IMR-90 (cell line): ENCODE results near the gene AGPS. TPM values are rescaled to one million over a fixed set of nuclear protein-coding genes. Genes with fewer than 3 reads are reported as not detected.

ENCODE experiments used
- ATAC-seq: fragments of 200-7000 bp; cut with Tn5 transposase; 2 replicates; pipeline ENCODE4 v1.9.1; 2020; ENCODE audit warnings: low read depth, mild to moderate bottlenecking, moderate library complexity
- BruUV-seq: library from RNA; stranded (reverse); fragments of 400-500 nt; replicated peaks from 2 replicates; lab custom pipeline; 2021; lab: Mats Ljungman, UMichigan
- CTCF ChIA-PET: fragments of 300-600 bp; formaldehyde crosslinking; extraction: SDS; loops from one replicate; lab custom pipeline; 2021; ENCODE audit warnings: antibody characterized with exemption; lab: Yijun Ruan, JAX
- POLR2A ChIA-PET: fragments of 300-600 bp; sonication (Branson Sonifier 250); formaldehyde crosslinking; loops from one replicate; lab custom pipeline; 2022; ENCODE audit warnings: antibody characterized with exemption; ENCODE audit not compliant: unreplicated experiment; lab: Charles Lee
- DNase-seq: peaks from one replicate; pipeline ENCODE4 v3.0.0; 2013
- H2AFZ ChIP-seq: replicated peaks from 2 replicates; pipeline ENCODE3; 2013; ENCODE audit warnings: low read length, mild to moderate bottlenecking; ENCODE audit not compliant: poor library complexity
- H2AK5ac ChIP-seq: 2 replicates; pipeline ENCODE4 v1.6.1; 2013; ENCODE audit warnings: low read depth, low read length, inconsistent platforms
- H2AK9ac ChIP-seq: replicated peaks from 2 replicates; pipeline ENCODE3; 2013; ENCODE audit warnings: mild to moderate bottlenecking, low read depth, low read length, moderate library complexity; ENCODE audit not compliant: poor library complexity
- H2BK120ac ChIP-seq: 2 replicates; pipeline ENCODE4 v1.6.1; 2013; ENCODE audit warnings: low read depth, low read length, inconsistent platforms
- H2BK15ac ChIP-seq: 3 replicates; pipeline ENCODE4 v1.6.1; 2013; ENCODE audit warnings: low read depth, low read length, inconsistent platforms
- H2BK20ac ChIP-seq: 2 replicates; pipeline ENCODE4 v1.6.1; 2013; ENCODE audit warnings: low read depth, mild to moderate bottlenecking, inconsistent platforms, low read length, moderate library complexity
- H2BK5ac ChIP-seq: 2 replicates; pipeline ENCODE4 v1.6.1; 2013; ENCODE audit warnings: mild to moderate bottlenecking, low read depth, low read length, inconsistent platforms; ENCODE audit not compliant: poor library complexity, severe bottlenecking
- H3K14ac ChIP-seq: replicated peaks from 2 replicates; pipeline ENCODE4 v1.6.1; 2013; ENCODE audit warnings: low read depth, low read length, inconsistent platforms
- H3K18ac ChIP-seq: 2 replicates; pipeline ENCODE4 v1.6.1; 2013; ENCODE audit warnings: low read depth, low read length, control low read depth
- H3K23ac ChIP-seq: 2 replicates; pipeline ENCODE4 v1.6.1; 2013; ENCODE audit warnings: low read depth, low read length, inconsistent platforms
- H3K27ac ChIP-seq: 2 replicates; pipeline ENCODE4 v1.5.1; 2013; ENCODE audit warnings: mild to moderate bottlenecking, control low read depth, low read length; ENCODE audit not compliant: insufficient read depth
- H3K27me3 ChIP-seq: 2 replicates; pipeline ENCODE4 v1.6.1; 2013; ENCODE audit warnings: low read length; ENCODE audit not compliant: control insufficient read depth, insufficient read depth
- H3K36me3 ChIP-seq: 2 replicates; pipeline ENCODE4 v1.6.1; 2013; ENCODE audit warnings: low read length, mixed read lengths; ENCODE audit not compliant: control insufficient read depth, insufficient read depth
- H3K4ac ChIP-seq: 2 replicates; pipeline ENCODE4 v1.6.1; 2013; ENCODE audit warnings: low read depth, low read length, inconsistent platforms
- H3K4me1 ChIP-seq: 2 replicates; pipeline ENCODE4 v1.6.1; 2013; ENCODE audit warnings: low read length, mixed read lengths; ENCODE audit not compliant: control insufficient read depth, insufficient read depth
- H3K4me2 ChIP-seq: 2 replicates; pipeline ENCODE4 v1.6.1; 2013; ENCODE audit warnings: low read depth, mild to moderate bottlenecking, control low read depth, low read length, moderate library complexity
- H3K4me3 ChIP-seq: 2 replicates; pipeline ENCODE4 v1.5.1; 2013; ENCODE audit warnings: low read depth, mild to moderate bottlenecking, control low read depth, low read length, moderate library complexity; ENCODE audit not compliant: insufficient read depth
- H3K56ac ChIP-seq: 2 replicates; pipeline ENCODE4 v1.6.1; 2013; ENCODE audit warnings: low read length, inconsistent platforms; ENCODE audit not compliant: insufficient read depth; ENCODE audit errors: extremely low read depth
- H3K79me1 ChIP-seq, 2 experiments: 2 replicates each; pipeline ENCODE4 v1.6.1; 2013; ENCODE audit warnings: low read length in 2 of 2, inconsistent platforms in 1 of 2, low read depth in 1 of 2
- H3K9ac ChIP-seq: 2 replicates; pipeline ENCODE4 v1.6.1; 2013; ENCODE audit warnings: low read depth, low read length, control low read depth
- H3K9me1 ChIP-seq: 2 replicates; pipeline ENCODE4 v1.6.1; 2013; ENCODE audit warnings: low read length, inconsistent platforms; ENCODE audit not compliant: insufficient read depth
- H3K9me3 ChIP-seq: 2 replicates; pipeline ENCODE4 v1.6.1; 2013; ENCODE audit warnings: low read length; ENCODE audit not compliant: control insufficient read depth, insufficient read depth
- H4K20me1 ChIP-seq: 2 replicates; pipeline ENCODE4 v1.6.1; 2013; ENCODE audit warnings: low read length, inconsistent platforms; ENCODE audit not compliant: insufficient read depth
- H4K5ac ChIP-seq: 2 replicates; pipeline ENCODE4 v1.6.1; 2013; ENCODE audit warnings: mild to moderate bottlenecking, low read depth, low read length, control low read depth
- H4K8ac ChIP-seq, 2 experiments: 2 replicates each; pipeline ENCODE4 v1.6.1; 2013; ENCODE audit warnings: low read depth in 2 of 2, low read length in 2 of 2, control low read depth in 1 of 2, inconsistent platforms in 1 of 2
- H4K91ac ChIP-seq: 2 replicates; pipeline ENCODE4 v1.6.1; 2013; ENCODE audit warnings: low read depth, low read length, inconsistent platforms; ENCODE audit not compliant: insufficient read depth
- BHLHE40 ChIP-seq: fragments of 150-350 bp; IDR thresholded peaks from 2 replicates; pipeline ENCODE4 v1.6.1; 2016; ENCODE audit warnings: mild to moderate bottlenecking, low read depth, low read length
- CEBPB ChIP-seq: IDR thresholded peaks from 2 replicates; pipeline ENCODE4 v1.6.1; 2012; ENCODE audit warnings: low read depth, low read length, improper control_type of control experiment
- CHD1 ChIP-seq: IDR thresholded peaks from 2 replicates; pipeline ENCODE4 v1.6.1; 2012; ENCODE audit warnings: low read depth, low read length, improper control_type of control experiment
- CTCF ChIP-seq: conservative IDR thresholded peaks from 2 replicates; pipeline ENCODE4 v1.5.1; 2012; ENCODE audit warnings: mild to moderate bottlenecking, low read depth, low read length, improper control_type of control experiment
- ELK1 ChIP-seq: fragments of 150-350 bp; IDR thresholded peaks from 2 replicates; pipeline ENCODE4 v1.6.1; 2016; ENCODE audit warnings: low read depth, mild to moderate bottlenecking, low read length, moderate library complexity, borderline replicate concordance
- FOS ChIP-seq: fragments of 150-350 bp; IDR thresholded peaks from 2 replicates; pipeline ENCODE4 v1.6.1; 2016; ENCODE audit warnings: low read depth, low read length
- MAFK ChIP-seq: IDR thresholded peaks from 2 replicates; pipeline ENCODE4 v1.6.1; 2012; ENCODE audit warnings: low read depth, low read length, improper control_type of control experiment
- MAZ ChIP-seq: IDR thresholded peaks from 2 replicates; pipeline ENCODE4 v1.6.1; 2012; ENCODE audit warnings: low read depth, mild to moderate bottlenecking, low read length, improper control_type of control experiment, moderate library complexity, borderline replicate concordance
- MXI1 ChIP-seq: IDR thresholded peaks from 2 replicates; pipeline ENCODE4 v1.6.1; 2012; ENCODE audit warnings: low read depth, mild to moderate bottlenecking, low read length, moderate library complexity, borderline replicate concordance
- NFE2L2 ChIP-seq: fragments of 150-350 bp; IDR thresholded peaks from 2 replicates; pipeline ENCODE4 v1.6.1; 2016; ENCODE audit warnings: low read depth, mild to moderate bottlenecking, low read length
- POLR2A ChIP-seq: IDR thresholded peaks from 2 replicates; pipeline ENCODE4 v1.6.1; 2012; ENCODE audit warnings: mild to moderate bottlenecking, low read depth, low read length
- RAD21 ChIP-seq: IDR thresholded peaks from 2 replicates; pipeline ENCODE4 v1.6.1; 2012; ENCODE audit warnings: low read length, improper control_type of control experiment
- RCOR1 ChIP-seq: IDR thresholded peaks from 2 replicates; pipeline ENCODE4 v1.6.1; 2012; ENCODE audit warnings: mild to moderate bottlenecking, low read length, improper control_type of control experiment; ENCODE audit not compliant: insufficient replicate concordance
- RFX5 ChIP-seq: IDR thresholded peaks from 2 replicates; pipeline ENCODE4 v1.8.0; 2012; ENCODE audit warnings: low read depth, mild to moderate bottlenecking, low read length, moderate library complexity
- SMC3 ChIP-seq: fragments of 150-350 bp; IDR thresholded peaks from 2 replicates; pipeline ENCODE4 v1.6.1; 2016; ENCODE audit warnings: low read depth, mild to moderate bottlenecking, antibody characterized with exemption, low read length, moderate library complexity
- USF2 ChIP-seq: fragments of 150-350 bp; IDR thresholded peaks from 2 replicates; pipeline ENCODE4 v1.6.1; 2017; ENCODE audit warnings: mild to moderate bottlenecking, antibody characterized with exemption, low read length, low read depth
- WGBS, 2 experiments: methylation state at CpG; one replicate each; pipeline versions ENCODE4 v1.1.5 to v1.1.7; 2013; ENCODE audit warnings: missing lambda C conversion rate in 2 of 2; ENCODE audit not compliant: insufficient read length in 1 of 2; ENCODE audit errors: extremely low coverage in 2 of 2; 5-methylcytosine and 5-hydroxymethylcytosine counted together
- dilution Hi-C: fragments of 300-500 bp; cut with HindIII; formaldehyde crosslinking; loops from one replicate; pipeline ENCODE4 v1.14.3; 2018; ENCODE audit warnings: low sequenced_read_pairs; ENCODE audit not compliant: unreplicated experiment
- in situ Hi-C: fragments of 300-500 bp; cut with MboI; formaldehyde crosslinking; loops from 3 replicates; pipeline ENCODE4 v1.14.3; 2019; ENCODE audit warnings: low sequenced_read_pairs, inconsistent platforms, mixed read lengths
- intact Hi-C: fragments of 100-400 bp; cut with micrococcal nuclease; formaldehyde crosslinking; loops from 2 replicates; pipeline ENCODE4 v1.10.0; 2022
- polyA plus RNA-seq, 3 experiments: library from polyadenylated mRNA; depleted of rRNA; stranded (reverse); fragments of >200 nt; gene quantifications; 2 replicates each; pipeline ENCODE4 v1.2.3, GENCODE V29; 2012; ENCODE audit warnings: low replicate concordance in 1 of 3
- total RNA-seq: library from RNA; depleted of rRNA; stranded (reverse); fragments of >200 nt; gene quantifications from 2 replicates; pipeline ENCODE4 v1.2.3, GENCODE V29; 2012

AGPS gene
- total and polyA plus RNA-seq, 2 of the 4 experiments (the other 2 are of a cell fraction): 6.6 to 18.6 TPM

GRCh38 chr2:177406182-177406581 is 13.6 kb downstream of the AGPS start:
- intact Hi-C loops (no loop called here), in situ Hi-C loops (no loop called here), dilution Hi-C loops (no loop called here)
- Histone ChIP-seq H3K79me1 (peaks cover 26 to 60% of the 10 kb centered on the region in 2 experiments), H4K5ac (no peak overlapping the region), H3K14ac (no peak overlapping the region), H3K9ac (no peak overlapping the region), H2AFZ (no peak overlapping the region), H4K20me1 (peaks cover 11% of the 10 kb centered on the region; the same call in 1 of the 2 replicates), H3K27me3 (no peaks in the 10 kb centered on the region), H3K4me2 (no peak overlapping the region), H3K23ac (0 out of 2 replicates have a peak overlapping the region, but pooled peaks have one; percentile 45), H2BK15ac (no peak overlapping the region), H3K9me3 (no peaks in the 10 kb centered on the region), H3K4me1 (peaks cover 1% of the 10 kb centered on the region), H3K27ac (no peak overlapping the region), H2BK5ac (no peak overlapping the region), H4K8ac (no peak overlapping the region), H2BK120ac (no peak overlapping the region), H3K18ac (no peak overlapping the region), H3K9me1 (peaks cover 3% of the 10 kb centered on the region; the same call in 1 of the 2 replicates), H2BK20ac (no peak overlapping the region), H3K4me3 (no peak overlapping the region), H3K36me3 (no peaks in the 10 kb centered on the region), H3K56ac (no peak overlapping the region), H2AK9ac (no peak overlapping the region), H2AK5ac (no peak overlapping the region), H3K4ac (no peak overlapping the region), H4K91ac (no peak overlapping the region)
- DNase-seq (no peak), ATAC-seq (no peak)
- no TSS peak for BruUV-seq
- CTCF ChIA-PET: interaction anchor here (1.3 kb wide), 1 partner anchor 10 kb away, joined by 6 read pairs; no protein-coding TSS in a partner anchor
- WGBS, 2 experiments: no CpG with 5 or more reads among the region's 1 CpG
- no peak for TF ChIP-seq USF2
- TF ChIP-seq MAFK: no peak
- no peak for TF ChIP-seq POLR2A
- no peak for TF ChIP-seq CTCF
- no peak for TF ChIP-seq RFX5
- no peak for TF ChIP-seq RCOR1
- no peak for TF ChIP-seq CEBPB
- TF ChIP-seq ELK1: no peak
- no peak for TF ChIP-seq FOS
- TF ChIP-seq NFE2L2: no peak
- TF ChIP-seq BHLHE40: no peak
- TF ChIP-seq SMC3: no peak
- TF ChIP-seq MAZ: no peak
- no peak for TF ChIP-seq MXI1
- TF ChIP-seq RAD21: no peak
- no peak for TF ChIP-seq CHD1
- POLR2A ChIA-PET: no interaction called here
